Measurements from ENCODE around the gene TUFT1. TPM values are rescaled to one million over a fixed set of nuclear protein-coding genes. Genes with fewer than 3 reads are reported as not detected.
"Not testable (repeated sequence)": the region's sequence is repeated elsewhere in the genome, so short reads cannot be mapped to it uniquely, and the experiment has no call there.

TUFT1 gene
- total RNA-seq, 1 experiment from 2014 or later = 64.3 TPM

- peak; percentile 84 for DNase-seq (ENCODE audit: low spot score)
Observed at GRCh38 chr1:151579436-151580225, 39.5 kb downstream of the TUFT1 start.

GRCh38 chr1:151581451-151581850 is 41.3 kb downstream of the TUFT1 start:
- DNase-seq (ENCODE audit: low spot score) = no peak

GRCh38 chr1:151581921-151582320 is 41.8 kb downstream of the TUFT1 start:
- no peak for DNase-seq (ENCODE audit: low spot score)

GRCh38 chr1:151583796-151584195 is 43.7 kb downstream of the TUFT1 start:
- no peak for DNase-seq (ENCODE audit: low spot score)

GRCh38 chr1:151584278-151584677 is 44.2 kb downstream of the TUFT1 start:
- no peak for DNase-seq (ENCODE audit: low spot score)

GRCh38 chr1:151584780-151585179 is 44.7 kb downstream of the TUFT1 start:
- no peak for DNase-seq (ENCODE audit: low spot score)

GRCh38 chr1:151585622-151586021 is 45.5 kb downstream of the TUFT1 start:
- DNase-seq (ENCODE audit: low spot score) = peak; percentile 88

- no peak for DNase-seq (ENCODE audit: low spot score)
Observed at GRCh38 chr1:151590961-151591360, 50.9 kb downstream of the TUFT1 start.

- no peak for DNase-seq (ENCODE audit: low spot score)
Observed at GRCh38 chr1:151593730-151594129, 53.6 kb downstream of the TUFT1 start.

GRCh38 chr1:151594143-151594625 is 54.1 kb downstream of the TUFT1 start:
- peak; percentile 76 for DNase-seq (ENCODE audit: low spot score)

- DNase-seq (ENCODE audit: low spot score) = peak; percentile 98
Observed at GRCh38 chr1:151596166-151596953, 56.3 kb downstream of the TUFT1 start.

GRCh38 chr1:151602550-151602949 is 62.4 kb downstream of the TUFT1 start:
- not testable (repeated sequence) for DNase-seq (ENCODE audit: low spot score)

- no peak for DNase-seq (ENCODE audit: low spot score)
Observed at GRCh38 chr1:151604291-151604690, 64.2 kb downstream of the TUFT1 start.

- peak; percentile 88 for DNase-seq (ENCODE audit: low spot score)
Observed at GRCh38 chr1:151606384-151606783, 66.3 kb downstream of the TUFT1 start.

- DNase-seq (ENCODE audit: low spot score) = no peak
Observed at GRCh38 chr1:151606857-151607256, 66.7 kb downstream of the TUFT1 start.

- DNase-seq (ENCODE audit: low spot score) = no peak
Observed at GRCh38 chr1:151610142-151610541, 70.0 kb downstream of the TUFT1 start.

- peak; percentile 49 for DNase-seq (ENCODE audit: low spot score)
Observed at GRCh38 chr1:151611288-151611790, 71.2 kb downstream of the TUFT1 start.

GRCh38 chr1:151611832-151612500 is 71.9 kb downstream of the TUFT1 start, which contains the start of gene SNX27:
SNX27 (plus strand) TSS chr1:151612050; CDS start chr1:151612202, 152 bp downstream.
- DNase-seq (ENCODE audit: low spot score) = peak; percentile 96

GRCh38 chr1:151612501-151613281 is 72.6 kb downstream of the TUFT1 start:
- peak; percentile 37 for DNase-seq (ENCODE audit: low spot score)

GRCh38 chr1:151613282-151613780 is 73.2 kb downstream of the TUFT1 start:
- no peak for DNase-seq (ENCODE audit: low spot score)
